Measurements from ENCODE around the gene TASP1.

DNA sequence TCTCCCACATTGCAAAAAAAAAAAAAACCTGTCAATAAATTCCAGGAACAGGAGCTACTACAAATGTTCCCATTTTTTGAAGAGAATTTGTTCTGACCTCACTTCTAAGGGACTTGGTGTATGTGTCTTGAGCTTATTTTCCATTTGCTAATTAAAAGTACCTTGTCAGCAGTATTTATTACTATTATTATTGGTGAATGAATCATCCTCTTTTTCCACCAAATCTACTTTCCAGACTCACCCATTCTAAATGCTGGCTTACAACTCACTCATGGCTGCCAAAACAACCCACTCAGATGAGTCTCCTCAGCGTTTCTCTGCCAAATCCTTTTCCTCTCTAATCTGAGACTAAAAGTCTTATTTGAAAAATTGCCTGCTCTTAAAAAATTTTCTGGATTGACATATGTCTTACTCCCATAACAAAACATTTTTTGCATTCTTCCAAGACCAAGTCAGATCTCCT is 33.2 kb upstream of the TASP1 start:
- TF ChIP-seq CTCF (IDR thresholded peaks at IDR 0.05) (no peak), EZH2 (IDR thresholded peaks at IDR 0.05; ENCODE audit: borderline replicate concordance, insufficient read depth, low read depth, low read length, poor library complexity, severe bottlenecking) (no peak)

Measured in B cell (primary cell).